Parathyroid adenoma (tissue), 2 donors: ENCODE data around the gene C4orf50.

Experiments used
- H2AFZ ChIP-seq: fragments of 300-600 bp; sonication (generic); one replicate; pipeline ENCODE4 v1.7.0; 2017; ENCODE audit warnings: antibody characterized with exemption, mild to moderate bottlenecking
- H3K27ac ChIP-seq: fragments of 300-600 bp; sonication (generic); one replicate; pipeline ENCODE4 v1.7.0; 2017
- H3K27me3 ChIP-seq: fragments of 300-600 bp; sonication (generic); one replicate; pipeline ENCODE4 v1.7.0; 2017; ENCODE audit warnings: low read length; ENCODE audit not compliant: control insufficient read depth, insufficient read depth
- H3K36me3 ChIP-seq: fragments of 300-600 bp; sonication (generic); one replicate; pipeline ENCODE4 v1.7.0; 2017; ENCODE audit warnings: low read length; ENCODE audit not compliant: control insufficient read depth, insufficient read depth
- H3K4me1 ChIP-seq: fragments of 300-600 bp; sonication (generic); one replicate; pipeline ENCODE4 v1.7.0; 2017; ENCODE audit warnings: control low read depth
- H3K4me2 ChIP-seq: fragments of 300-600 bp; sonication (generic); one replicate; pipeline ENCODE4 v1.7.0; 2017; ENCODE audit warnings: low read length
- H3K4me3 ChIP-seq: fragments of 300-600 bp; sonication (generic); one replicate; pipeline ENCODE4 v1.7.0; 2017; ENCODE audit warnings: low read depth, low read length
- H3K79me2 ChIP-seq: fragments of 300-600 bp; sonication (generic); one replicate; pipeline ENCODE4 v1.7.0; 2017; ENCODE audit warnings: control low read depth
- H3K9ac ChIP-seq: fragments of 300-600 bp; sonication (generic); one replicate; pipeline ENCODE4 v1.7.0; 2017; ENCODE audit warnings: mild to moderate bottlenecking
- H3K9me3 ChIP-seq: fragments of 300-600 bp; sonication (generic); one replicate; pipeline ENCODE4 v1.7.0; 2017; ENCODE audit warnings: low read length; ENCODE audit not compliant: control insufficient read depth
- CTCF ChIP-seq: fragments of 300-600 bp; sonication (generic); IDR thresholded peaks from one replicate; pipeline ENCODE4 v1.7.0; 2017; ENCODE audit warnings: antibody characterized with exemption, mild to moderate bottlenecking
- donor health status: primary hyperparathyroidism.

Gene C4orf50

GRCh38 chr4:5933996-5934831 is 84.0 kb downstream of the C4orf50 start:
- no peaks in the 10 kb centered on the region for H3K27me3 ChIP-seq

DNA sequence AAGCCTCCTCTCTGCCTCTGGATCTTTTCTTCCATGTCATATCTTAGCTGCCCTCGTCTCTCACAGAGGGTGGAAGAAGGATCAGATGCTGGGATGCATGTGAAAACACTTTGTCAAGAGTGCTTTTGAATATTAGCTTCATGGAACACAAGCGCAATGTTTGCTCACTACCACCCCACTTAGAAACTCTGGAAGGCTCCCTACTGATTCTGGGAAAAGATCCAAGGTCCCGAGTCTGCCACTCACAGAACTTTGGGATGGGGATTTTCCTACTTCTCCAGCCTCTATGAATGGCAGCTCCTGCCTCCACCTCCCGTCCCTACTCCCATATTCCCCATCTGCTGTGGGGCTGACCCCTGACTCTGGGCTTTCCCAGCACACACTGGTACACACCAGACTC is 85.1 kb downstream of the C4orf50 start:
- no peak for TF ChIP-seq CTCF
- no peak overlapping the region for H3K9ac ChIP-seq
- no peaks in the 10 kb centered on the region for H3K4me1 ChIP-seq
- H3K27ac ChIP-seq = no peak overlapping the region
- no peaks in the 10 kb centered on the region for H3K36me3 ChIP-seq
- H3K4me3 ChIP-seq = no peak overlapping the region
- no peaks in the 10 kb centered on the region for H3K27me3 ChIP-seq
- no peak overlapping the region for H2AFZ ChIP-seq
- H3K4me2 ChIP-seq = no peak overlapping the region
- no peaks in the 10 kb centered on the region for H3K9me3 ChIP-seq
- H3K79me2 ChIP-seq = no peaks in the 10 kb centered on the region

More at GRCh38 chr4:5933996-5934831, 84.0 kb downstream of the C4orf50 start:
- H3K4me1 ChIP-seq = no peaks in the 10 kb centered on the region
- H3K4me2 ChIP-seq = no peak overlapping the region
- no peaks in the 10 kb centered on the region for H3K79me2 ChIP-seq
- no peaks in the 10 kb centered on the region for H3K9me3 ChIP-seq
- no peak overlapping the region for H3K9ac ChIP-seq
- no peaks in the 10 kb centered on the region for H3K36me3 ChIP-seq
- TF ChIP-seq CTCF = no peak
- no peak overlapping the region for H3K4me3 ChIP-seq
- no peak overlapping the region for H2AFZ ChIP-seq
- no peak overlapping the region for H3K27ac ChIP-seq

DNA sequence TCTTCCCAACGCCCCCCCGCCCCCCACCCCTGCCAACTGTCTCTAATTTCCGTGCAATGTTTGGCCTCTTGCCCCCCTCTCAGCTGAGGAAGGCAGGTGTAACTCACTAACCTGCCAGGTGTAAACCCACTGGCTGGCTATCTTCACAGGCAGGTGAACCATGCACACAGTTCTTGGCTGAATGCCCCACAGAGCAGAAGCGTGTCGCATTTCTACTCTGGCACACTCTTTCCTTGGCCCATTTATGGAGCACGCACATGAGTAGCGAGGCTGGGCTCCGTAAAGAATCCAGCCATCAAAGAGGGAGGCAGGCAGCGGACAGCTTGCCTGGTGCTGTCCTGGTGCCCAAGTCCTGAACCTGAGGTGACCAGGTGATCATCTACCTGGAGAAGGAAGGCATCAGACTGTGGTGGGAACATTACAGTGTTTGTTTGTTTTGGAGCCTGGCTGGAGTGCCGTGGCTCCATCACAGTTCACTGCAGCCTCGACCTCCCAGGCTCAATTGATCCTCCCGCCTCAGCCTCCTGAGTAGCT is 86.1 kb downstream of the C4orf50 start:
- no peak overlapping the region for H3K9ac ChIP-seq
- H3K27me3 ChIP-seq = no peaks in the 10 kb centered on the region
- no peaks in the 10 kb centered on the region for H3K4me1 ChIP-seq
- no peaks in the 10 kb centered on the region for H3K9me3 ChIP-seq
- no peaks in the 10 kb centered on the region for H3K36me3 ChIP-seq
- no peak for TF ChIP-seq CTCF
- H3K4me3 ChIP-seq = no peak overlapping the region
- no peak overlapping the region for H3K27ac ChIP-seq
- no peak overlapping the region for H3K4me2 ChIP-seq
- no peak overlapping the region for H2AFZ ChIP-seq
- H3K79me2 ChIP-seq = no peaks in the 10 kb centered on the region

GRCh38 chr4:5931526-5931925 is 86.7 kb downstream of the C4orf50 start:
- no peak overlapping the region for H2AFZ ChIP-seq
- H3K27me3 ChIP-seq = no peaks in the 10 kb centered on the region
- no peak for TF ChIP-seq CTCF
- H3K79me2 ChIP-seq = no peaks in the 10 kb centered on the region
- no peak overlapping the region for H3K4me3 ChIP-seq
- H3K36me3 ChIP-seq = no peaks in the 10 kb centered on the region
- H3K9me3 ChIP-seq = no peaks in the 10 kb centered on the region
- no peak overlapping the region for H3K4me2 ChIP-seq
- H3K9ac ChIP-seq = no peak overlapping the region
- H3K4me1 ChIP-seq = no peaks in the 10 kb centered on the region
- H3K27ac ChIP-seq = no peak overlapping the region

GRCh38 chr4:5930876-5931275 is 87.4 kb downstream of the C4orf50 start:
- Histone ChIP-seq H3K9ac (no peak overlapping the region), H3K4me1 (no peaks in the 10 kb centered on the region), H3K4me2 (no peak overlapping the region), H3K36me3 (no peaks in the 10 kb centered on the region), H3K79me2 (no peaks in the 10 kb centered on the region), H3K27ac (no peak overlapping the region), H3K4me3 (no peak overlapping the region), H3K9me3 (no peaks in the 10 kb centered on the region), H3K27me3 (no peaks in the 10 kb centered on the region), H2AFZ (no peak overlapping the region)
- no peak for TF ChIP-seq CTCF
